Measurements from ENCODE around the gene ITPKB. TPM values are rescaled to one million over a fixed set of nuclear protein-coding genes. Genes with fewer than 3 reads are reported as not detected.

ITPKB gene
- total RNA-seq, 1 donor = 4.7 TPM

GRCh38 chr1:226632169-226632879, 106.8 kb downstream of the ITPKB start:
- no peak for DNase-seq (ENCODE audit: low read depth)

GRCh38 chr1:226631229-226632000, 107.7 kb downstream of the ITPKB start:
- no peak for DNase-seq (ENCODE audit: low read depth)
- no peak for TF ChIP-seq CTCF (IDR thresholded peaks at IDR 0.05; ENCODE audit: insufficient read depth, low read depth, low read length)
- H3K4me3 ChIP-seq (ENCODE audit: low read depth, low read length) = no peak overlapping the region

More at GRCh38 chr1:226632169-226632879, 106.8 kb downstream of the ITPKB start:
- no peak for TF ChIP-seq CTCF (IDR thresholded peaks at IDR 0.05; ENCODE audit: insufficient read depth, low read depth, low read length)
- no peak overlapping the region for H3K4me3 ChIP-seq (ENCODE audit: low read depth, low read length)

- no peak for TF ChIP-seq CTCF (IDR thresholded peaks at IDR 0.05; ENCODE audit: insufficient read depth, low read depth, low read length)
- H3K4me3 ChIP-seq (ENCODE audit: low read depth, low read length) = no peak overlapping the region
Observed at GRCh38 chr1:226630592-226630991, 108.5 kb downstream of the ITPKB start.

GRCh38 chr1:226629896-226630550, 109.1 kb downstream of the ITPKB start:
- no peak for DNase-seq (ENCODE audit: low read depth)
- H3K4me3 ChIP-seq (ENCODE audit: low read depth, low read length) = no peak overlapping the region

More at GRCh38 chr1:226630592-226630991, 108.5 kb downstream of the ITPKB start:
- DNase-seq (ENCODE audit: low read depth) = no peak

GRCh38 chr1:226629210-226629895, 109.7 kb downstream of the ITPKB start:
- no peak overlapping the region for H3K4me3 ChIP-seq (ENCODE audit: low read depth, low read length)
- TF ChIP-seq CTCF (IDR thresholded peaks at IDR 0.05; ENCODE audit: insufficient read depth, low read depth, low read length) = no peak
- no peak for DNase-seq (ENCODE audit: low read depth)

More at GRCh38 chr1:226629896-226630550, 109.1 kb downstream of the ITPKB start:
- TF ChIP-seq CTCF (IDR thresholded peaks at IDR 0.05; ENCODE audit: insufficient read depth, low read depth, low read length) = no peak

GRCh38 chr1:226628612-226629155, 110.4 kb downstream of the ITPKB start:
- no peak for DNase-seq (ENCODE audit: low read depth)
- no peak overlapping the region for H3K4me3 ChIP-seq (ENCODE audit: low read depth, low read length)
- TF ChIP-seq CTCF (IDR thresholded peaks at IDR 0.05; ENCODE audit: insufficient read depth, low read depth, low read length) = no peak

Measured in fibroblast of villous mesenchyme (primary cell).